Stimulated activated CD8-positive, alpha-beta memory T cell treated with anti-CD3 and anti-CD28 coated beads, Interleukin-4, amount 100 ng/mL, for 24 hours (primary cell): ENCODE measurements around the gene NFATC3.

Source experiments
- DNase-seq: peaks from one replicate; pipeline ENCODE4 v3.0.0-alpha.2; 2020; ENCODE audit warnings: low read depth

NFATC3 gene

DNA sequence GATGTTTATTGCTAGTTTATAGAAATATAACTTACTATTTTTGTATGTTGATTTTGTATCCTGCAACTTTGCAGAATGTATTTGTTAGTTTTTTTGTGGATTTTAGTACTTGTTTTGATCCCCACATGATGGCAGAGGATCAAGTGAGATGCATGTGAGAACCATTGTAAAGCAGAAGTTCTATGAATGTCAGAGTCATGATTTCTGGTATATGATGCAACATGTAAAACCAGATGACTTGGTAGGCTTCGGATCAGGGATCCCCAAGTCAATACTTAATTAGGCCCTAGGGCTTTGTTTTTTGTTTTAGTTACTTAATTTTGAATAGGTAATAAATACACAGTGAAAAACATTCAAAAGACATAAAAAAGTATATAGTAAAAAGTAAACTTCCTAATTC lies 104.9 kb downstream of the NFATC3 start:
- DNase-seq = no peak

DNA sequence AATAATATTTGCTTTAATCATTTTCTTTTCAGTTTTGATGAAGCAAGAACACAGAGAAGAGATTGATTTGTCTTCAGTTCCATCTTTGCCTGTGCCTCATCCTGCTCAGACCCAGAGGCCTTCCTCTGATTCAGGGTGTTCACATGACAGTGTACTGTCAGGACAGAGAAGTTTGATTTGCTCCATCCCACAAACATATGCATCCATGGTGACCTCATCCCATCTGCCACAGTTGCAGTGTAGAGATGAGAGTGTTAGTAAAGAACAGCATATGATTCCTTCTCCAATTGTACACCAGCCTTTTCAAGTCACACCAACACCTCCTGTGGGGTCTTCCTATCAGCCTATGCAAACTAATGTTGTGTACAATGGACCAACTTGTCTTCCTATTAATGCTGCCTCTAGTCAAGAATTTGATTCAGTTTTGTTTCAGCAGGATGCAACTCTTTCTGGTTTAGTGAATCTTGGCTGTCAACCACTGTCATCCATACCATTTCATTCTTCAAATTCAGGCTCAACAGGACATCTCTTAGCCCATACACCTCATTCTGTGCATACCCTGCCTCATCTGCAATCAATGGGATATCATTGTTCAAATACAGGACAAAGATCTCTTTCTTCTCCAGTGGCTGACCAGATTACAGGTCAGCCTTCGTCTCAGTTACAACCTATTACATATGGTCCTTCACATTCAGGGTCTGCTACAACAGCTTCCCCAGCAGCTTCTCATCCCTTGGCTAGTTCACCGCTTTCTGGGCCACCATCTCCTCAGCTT lies 105.8 kb downstream of the NFATC3 start:
- DNase-seq = no peak

DNA sequence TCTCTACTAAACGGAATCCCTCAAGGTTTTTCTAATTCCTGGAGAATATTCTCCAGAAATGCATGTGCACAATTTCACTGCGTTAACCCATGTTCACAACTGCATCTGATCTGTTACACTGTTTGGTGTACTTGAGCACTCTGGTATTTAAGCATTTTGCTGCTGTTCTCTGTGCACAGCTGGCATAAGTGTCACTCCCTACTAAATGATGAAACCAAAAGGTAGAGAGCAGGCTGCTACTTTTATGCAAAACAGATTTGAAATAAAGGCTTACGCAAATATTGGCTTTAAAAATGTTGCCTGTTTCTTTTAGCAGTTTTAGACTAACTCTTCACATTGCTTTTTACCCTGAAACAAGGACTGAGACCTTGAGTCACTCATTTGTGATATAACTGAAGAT lies 109.1 kb downstream of the NFATC3 start:
- DNase-seq = no peak

DNA sequence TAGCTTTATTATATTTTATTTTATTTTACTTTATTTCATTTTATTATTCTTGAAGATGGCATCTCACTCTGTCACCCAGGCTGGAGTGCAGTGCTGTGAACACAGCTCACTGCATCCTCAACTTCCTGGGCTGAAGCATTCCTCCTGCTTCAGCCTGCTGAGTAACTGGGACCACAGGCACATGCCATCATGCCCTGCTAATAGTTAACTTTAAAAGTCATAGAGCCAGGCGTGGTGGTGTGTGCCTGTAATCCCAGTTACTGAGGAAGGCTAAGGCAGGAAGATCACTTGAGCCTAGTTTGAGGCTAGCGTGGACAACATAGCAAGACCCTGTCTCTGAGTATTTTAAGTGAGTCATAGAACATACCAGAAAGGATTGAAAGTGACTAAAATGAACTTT lies 112.1 kb downstream of the NFATC3 start:
- no peak for DNase-seq

DNA sequence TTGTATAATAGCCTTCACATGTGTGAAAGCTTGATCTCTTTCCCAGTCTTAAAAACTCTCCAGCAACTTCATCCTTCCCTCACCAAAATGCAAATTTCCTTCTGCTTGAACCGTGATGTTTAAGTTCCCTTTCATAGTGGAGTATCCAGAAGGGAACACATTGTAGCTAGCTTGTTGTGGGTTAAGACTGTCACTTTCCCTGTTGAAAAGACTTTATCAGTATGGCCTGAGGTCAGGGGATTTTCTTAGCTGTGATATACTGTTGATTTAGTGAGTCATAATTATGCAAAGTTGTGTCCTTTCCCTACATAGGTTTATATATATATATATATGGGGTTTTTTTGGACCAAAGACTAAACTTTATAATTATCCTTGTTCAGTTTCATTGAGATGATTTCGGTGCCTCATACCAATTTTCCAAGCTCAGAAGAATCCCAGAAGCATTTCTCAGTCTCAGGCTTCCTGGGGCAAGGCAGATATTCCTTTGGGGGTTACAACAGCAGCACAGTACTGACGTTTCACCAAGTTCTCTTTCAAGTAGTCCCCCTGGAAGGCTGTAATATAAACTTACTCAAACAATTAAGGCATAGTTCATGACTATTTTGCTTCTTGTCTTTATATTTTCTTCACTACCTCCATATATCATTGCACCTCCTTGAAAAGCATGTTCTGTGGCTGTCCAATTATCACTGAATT lies 115.1 kb downstream of the NFATC3 start:
- no peak for DNase-seq

DNA sequence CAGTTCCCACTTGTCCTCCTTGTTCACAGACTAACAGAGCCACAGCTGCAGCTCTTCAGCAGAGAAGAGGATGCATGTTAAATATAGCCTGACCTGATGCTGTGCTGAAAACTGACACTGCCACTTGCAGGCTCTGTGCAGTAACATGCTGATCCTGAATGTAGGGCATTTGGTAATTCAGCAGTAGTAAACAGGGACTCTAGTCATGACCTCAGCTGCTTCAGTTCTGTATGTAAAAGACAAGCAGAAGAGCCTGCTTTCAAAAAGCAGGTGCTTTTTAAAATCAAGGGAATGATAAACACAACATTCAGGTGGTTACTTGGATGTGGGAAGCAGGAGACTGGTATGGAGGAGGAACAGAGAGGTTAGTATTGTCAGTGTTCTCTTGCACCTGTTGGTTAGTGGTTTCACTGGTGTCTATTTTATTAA lies 116.9 kb downstream of the NFATC3 start:
- no peak for DNase-seq

DNA sequence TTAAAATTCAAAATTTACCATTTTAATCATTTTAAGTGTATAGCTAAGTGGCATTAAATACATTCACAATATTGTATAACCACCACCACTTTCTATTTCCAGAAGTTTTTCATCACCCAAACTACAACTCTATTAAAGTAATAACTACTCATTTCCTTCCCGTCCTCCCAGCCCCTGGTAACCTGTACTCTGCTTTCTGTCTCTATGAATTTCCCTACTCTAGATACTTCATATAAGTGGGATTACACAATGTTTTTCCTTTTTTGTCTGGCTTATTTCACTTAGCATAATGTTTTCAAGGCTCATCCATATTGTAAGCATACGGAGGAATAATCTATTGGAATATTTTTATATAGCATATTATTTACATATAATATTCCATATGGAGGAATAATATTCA lies 121.1 kb downstream of the NFATC3 start:
- no peak for DNase-seq

DNA sequence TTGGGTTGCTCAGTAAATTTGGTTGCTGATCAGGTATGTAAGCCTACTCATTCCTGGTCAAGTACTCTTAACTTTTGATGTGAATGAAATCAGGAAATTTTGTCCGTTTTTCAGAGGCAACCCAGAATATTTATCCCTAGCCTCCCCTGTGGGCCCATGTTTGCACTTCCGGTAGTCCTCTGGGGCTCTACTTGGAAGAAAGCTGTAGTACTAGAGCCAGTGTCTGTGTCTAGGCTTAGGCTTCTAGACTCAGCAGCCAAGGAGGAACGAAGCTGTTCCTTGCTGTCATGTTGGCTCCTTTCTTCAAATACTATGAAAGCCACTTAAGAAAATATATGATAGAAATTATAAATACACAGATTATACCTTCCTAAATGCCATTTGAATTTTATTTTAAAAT lies 129.6 kb downstream of the NFATC3 start:
- DNase-seq = no peak

DNA sequence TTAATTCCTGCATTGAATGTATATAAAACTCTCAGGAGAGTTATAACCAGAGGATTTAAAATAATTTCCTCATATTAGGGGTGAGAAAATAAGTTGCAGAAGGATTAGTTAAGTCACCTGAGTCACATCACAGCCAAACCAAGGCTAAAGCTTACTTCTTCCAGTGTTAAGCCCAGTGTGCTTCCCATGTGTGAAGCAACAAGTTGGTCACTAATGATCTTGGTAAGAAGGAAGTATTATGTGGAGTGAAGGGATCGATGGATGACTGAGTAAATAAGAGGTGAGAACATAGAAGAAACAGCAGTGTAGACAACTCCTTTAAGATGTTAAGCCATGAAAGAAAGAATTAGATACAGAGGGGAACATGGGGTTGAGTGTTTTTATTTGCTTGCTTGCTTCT lies 130.1 kb downstream of the NFATC3 start:
- DNase-seq = no peak

DNA sequence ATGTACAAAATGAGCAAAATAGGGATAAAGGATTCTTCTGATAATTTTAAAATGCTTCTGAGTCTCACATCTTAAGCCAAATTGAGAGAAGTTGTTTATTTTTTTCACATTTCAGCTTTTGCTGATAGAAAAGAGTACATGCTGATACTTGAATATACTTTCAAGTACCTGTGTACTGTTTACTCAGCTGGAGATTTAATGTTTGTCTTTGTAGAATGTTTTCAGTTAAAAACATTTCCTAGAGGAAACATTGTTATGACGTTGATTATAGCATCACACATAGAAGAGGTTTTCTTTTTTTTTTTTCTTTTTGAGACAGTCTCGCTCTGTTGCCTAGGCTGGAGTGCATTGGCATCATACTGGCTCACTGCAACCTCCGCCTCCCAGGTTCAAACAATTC lies 131.1 kb downstream of the NFATC3 start:
- DNase-seq = no peak

DNA sequence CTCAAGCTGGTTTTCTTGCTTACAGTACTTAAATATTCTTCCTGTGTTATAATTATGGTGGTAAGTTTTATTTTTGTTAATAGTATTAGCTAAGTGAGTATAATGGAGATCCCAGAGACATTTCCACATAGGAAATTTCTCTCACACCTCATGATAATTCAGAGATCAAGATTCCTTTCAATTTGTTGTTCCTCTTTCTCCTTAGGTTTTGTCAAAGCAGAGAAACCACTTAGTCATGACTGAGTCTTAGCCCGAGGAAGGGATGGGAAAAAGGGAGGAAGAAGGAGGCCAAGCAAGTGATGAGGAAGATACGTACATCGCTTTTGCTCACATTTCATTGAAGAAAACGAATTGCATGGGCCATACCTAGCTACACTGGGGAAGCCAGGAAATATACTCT lies 132.3 kb downstream of the NFATC3 start:
- DNase-seq = no peak

DNA sequence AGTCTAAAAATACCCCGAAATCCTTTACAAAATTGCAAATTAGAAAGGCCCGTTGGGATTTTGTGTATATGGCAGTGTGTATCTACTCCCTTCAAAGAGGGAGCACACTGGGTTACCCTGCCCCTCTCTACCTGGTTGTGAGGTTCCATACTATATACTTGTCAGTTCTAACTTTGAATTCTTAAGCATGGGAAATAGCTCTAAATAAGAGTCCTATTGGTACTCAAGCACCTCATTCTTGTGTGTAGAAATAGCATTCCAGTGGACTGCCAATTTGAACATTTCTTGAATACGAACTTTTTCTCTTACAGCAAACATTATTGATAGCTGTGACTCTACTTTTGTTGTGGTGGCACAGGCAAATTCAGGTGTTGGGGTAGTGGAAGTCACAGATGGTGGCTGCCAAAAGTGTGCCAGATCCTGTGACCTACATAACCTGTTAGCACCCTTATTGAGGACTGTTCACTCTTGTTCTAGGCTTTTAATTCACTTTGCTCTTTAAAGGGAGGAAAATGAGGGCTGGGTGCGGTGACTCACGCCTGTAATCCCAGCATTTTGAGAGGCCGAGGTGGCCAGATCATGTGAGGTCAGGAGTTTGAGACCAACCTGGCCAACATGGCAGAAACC lies 134.7 kb downstream of the NFATC3 start:
- no peak for DNase-seq

DNA sequence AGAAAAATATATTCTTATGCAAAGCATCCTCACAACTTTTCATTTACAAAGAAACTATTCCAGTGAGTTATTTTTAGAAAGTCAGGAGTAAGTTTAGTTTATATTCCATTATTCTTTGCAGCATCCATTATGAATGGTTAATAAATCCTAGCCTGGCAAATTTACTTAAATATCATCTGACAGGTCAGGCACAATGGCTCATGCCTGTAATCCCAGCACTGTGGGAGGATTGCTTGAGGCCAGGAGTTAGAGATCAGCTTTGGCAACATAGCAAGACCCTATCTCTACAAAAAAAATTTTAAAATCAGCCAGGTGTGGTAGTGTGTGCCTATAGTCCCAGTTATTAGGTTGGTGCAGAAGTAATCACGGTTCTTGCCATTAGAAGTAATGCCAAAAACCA lies 137.9 kb downstream of the NFATC3 start:
- DNase-seq = no peak

DNA sequence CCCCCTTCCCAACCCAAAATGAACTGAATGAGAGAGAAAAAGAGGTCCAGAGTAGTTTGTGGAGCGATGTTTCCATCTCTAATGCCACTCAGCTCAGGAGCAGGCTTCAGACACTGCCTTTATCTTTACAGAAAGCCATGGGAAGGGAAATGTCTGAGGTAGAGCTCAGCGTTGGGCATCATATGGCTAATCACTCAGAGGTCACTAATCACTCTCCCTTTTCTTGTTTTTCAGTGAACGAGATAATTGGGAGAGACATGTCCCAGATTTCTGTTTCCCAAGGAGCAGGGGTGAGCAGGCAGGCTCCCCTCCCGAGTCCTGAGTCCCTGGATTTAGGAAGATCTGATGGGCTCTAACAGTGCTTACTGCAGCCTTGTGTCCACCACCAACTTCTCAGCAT lies 140.9 kb downstream of the NFATC3 start:
- DNase-seq = no peak

DNA sequence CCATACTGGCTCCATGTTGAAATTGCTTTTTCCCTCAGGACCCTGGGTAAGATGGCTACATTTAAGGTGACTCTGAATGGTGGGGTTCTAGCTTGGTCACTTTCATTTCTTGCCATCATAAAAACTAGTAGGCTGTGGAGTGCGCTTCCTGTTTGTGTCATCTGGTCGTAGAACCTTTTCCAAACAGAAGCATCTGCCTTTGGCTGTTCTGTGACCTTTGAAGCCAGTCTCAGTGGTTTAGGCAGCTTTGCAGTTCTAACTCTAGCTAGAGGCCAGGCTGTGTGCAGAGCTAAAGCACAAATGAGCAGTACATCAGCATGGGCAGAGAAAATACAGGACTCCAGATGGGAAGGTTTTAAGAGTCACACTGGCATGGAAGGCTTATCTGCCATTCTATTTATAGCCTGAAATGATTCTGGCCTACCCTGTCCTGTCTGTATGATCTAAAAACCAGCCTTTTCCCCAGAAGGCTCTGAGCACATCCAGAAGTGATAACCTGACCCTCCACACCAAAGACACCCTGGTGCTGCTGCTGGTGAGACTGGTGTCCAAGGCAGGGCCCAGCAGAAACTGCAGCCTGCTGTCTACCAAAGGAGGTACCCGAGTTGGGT lies 142.1 kb downstream of the NFATC3 start:
- no peak for DNase-seq

DNA sequence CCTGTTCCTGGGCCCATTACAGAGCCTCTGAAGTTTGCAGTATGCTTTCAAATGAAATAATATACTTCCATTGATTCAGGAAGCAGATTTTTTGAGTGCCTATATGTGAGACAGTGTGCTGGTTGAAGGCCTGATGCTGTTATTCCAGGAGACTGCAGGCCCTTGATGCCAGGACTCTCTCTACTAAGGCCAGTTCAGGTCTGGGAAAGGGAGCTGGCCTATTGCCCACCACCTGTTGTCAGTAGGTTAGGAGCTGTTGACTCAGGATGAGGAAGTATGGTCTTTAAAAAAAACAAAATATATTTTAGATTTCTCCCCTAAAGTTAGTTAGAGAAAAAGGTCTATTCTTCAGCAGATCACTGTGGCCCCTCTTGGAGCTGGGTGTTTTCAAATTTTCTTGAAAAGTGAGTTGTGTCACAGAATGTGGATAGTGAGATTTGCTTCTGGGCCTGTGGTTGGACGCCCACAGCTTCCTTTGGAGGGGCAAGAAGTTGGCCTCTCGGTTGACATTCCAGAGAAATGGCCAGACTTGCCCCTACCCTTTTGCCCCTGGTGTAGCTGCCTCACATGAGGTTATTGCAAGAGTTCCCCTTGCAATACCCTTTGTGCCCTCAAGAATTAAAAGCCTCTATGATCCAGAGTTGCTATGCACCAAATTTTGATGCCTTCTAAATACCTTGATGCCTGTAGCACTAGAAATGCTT lies 142.8 kb downstream of the NFATC3 start:
- DNase-seq = no peak

DNA sequence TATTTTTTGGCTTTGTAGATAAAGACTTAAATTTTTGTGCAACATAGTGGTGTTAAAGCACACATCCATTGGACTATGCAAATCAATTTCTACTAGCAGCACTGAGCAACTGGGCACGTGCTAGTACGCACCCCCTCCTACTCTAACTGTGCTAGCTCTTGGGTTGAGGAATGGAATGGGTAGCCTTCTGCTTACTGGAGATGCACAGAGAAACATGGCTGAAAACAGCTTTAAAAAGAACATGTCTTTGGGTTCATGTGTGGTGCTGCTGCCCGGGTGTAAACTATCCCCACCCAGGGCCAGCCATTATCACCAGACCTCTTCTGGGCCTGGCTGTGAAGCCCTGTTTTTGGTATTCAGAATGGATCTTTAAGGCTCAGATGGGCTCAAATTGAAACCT lies 143.5 kb downstream of the NFATC3 start:
- DNase-seq = no peak

DNA sequence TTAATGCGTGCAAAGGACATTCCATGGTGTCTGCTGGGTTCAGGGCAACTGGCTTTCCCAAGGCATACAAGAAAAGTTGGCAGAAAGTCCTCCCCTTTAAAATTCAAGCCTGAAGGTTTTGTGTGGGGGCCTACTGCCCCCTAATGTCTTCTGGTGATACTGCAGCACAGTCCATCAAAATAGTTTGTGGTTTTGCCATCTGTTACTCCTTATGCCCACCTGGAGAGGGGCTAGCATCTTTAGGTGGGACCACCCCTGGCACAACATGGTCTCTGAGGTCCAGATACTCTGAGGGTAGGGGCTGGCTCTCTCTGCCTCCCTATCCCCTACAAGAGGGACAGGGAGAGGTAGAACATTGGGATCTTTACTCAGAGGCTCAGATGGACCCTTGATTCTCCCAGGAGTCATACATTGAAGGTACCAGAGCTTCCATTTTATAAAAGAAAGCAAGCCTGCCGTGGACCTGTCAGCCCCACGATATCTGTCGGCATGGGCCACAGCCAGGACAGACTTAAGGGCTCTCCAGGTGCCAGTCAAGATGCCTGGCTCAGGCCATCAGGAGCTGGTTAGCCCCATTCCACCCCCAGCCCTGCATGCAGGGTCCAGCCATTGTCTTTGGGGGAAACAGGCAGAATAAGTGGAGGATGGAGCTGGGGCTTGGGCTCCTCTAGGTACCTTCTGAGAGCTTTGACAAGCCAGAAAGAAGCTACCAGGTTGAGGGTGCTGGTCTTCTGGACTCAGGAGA lies 144.4 kb downstream of the NFATC3 start:
- no peak for DNase-seq

DNA sequence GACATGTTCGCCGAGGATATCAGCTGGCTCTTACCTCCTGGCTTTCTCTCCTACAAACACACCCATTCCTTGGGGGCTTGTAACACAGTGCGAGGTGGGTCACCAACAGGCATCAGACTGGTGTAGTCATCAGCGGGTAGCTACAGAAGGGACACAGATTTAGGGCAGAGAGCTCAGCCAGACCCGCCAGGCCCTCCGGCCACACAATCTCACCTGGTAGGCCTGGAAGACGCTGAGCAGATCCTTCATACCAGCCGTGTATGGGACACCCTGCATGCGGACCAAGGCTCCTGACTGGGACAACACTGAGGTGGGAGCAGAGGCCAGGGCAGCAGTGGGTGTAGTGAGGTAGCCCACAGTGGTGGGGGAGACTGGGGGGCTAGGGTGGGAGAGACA lies 145.0 kb downstream of the NFATC3 start:
- DNase-seq = no peak

DNA sequence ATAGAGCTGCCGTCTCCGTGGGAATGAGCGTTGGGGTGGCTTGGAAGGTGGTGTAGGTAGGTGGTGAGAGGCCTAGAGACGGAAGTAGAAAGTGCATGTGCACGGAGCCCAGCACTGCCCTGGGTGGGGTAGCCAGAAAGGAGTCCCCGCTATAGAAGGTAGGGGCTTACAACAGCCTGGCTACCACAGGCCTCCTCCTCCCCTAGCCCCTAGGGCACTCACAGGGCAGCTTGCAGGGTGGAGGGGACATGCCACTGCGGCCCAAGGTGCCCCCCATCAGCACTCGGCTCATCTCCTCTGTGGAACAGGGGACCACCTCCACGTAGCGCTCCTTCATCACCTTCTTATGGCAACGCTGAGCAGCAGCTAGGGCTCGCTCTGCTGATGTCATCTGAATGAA lies 145.8 kb downstream of the NFATC3 start:
- no peak for DNase-seq

DNA sequence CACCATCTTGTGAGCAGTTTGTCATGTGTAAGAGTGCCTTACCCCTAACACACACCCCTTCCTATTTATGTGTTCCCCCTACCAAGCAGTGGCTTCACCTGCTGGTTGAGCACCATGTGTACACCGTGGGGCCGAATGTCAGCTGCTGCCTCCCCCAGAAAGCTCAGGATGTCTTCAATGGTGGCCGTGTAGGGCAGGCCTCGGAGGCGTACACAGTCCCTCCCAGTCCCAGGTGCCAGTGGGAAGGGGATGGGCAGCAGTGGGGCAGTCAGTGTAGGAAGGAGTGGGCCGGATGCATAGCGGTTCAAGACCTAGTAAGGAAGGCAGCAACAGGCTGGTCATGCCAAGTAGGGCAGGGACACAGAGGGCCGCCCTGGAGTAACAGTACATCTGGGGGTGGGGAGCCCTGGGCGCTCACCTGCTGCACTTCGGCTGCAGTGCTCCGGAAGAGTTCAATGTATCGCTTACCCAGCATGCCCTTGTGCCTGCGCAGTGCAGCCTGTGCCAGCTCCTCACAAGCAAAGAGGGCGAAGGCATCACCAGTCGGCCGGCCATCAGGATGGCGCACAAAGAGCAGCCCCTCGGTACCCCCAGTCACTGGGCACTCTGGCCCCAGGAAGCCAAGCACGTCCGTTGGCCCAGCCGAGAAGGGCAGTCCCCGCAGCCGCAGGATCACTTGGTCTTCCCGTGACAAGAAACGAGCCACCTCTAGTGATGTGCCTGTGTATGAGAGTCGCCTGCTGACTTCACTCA lies 146.4 kb downstream of the NFATC3 start:
- DNase-seq = no peak
